HG03135 (cell line): ENCODE data around the gene MAP4K4.
A peak's percentile ranks its signal among the peaks of the same experiment; 100 is the strongest.

ENCODE experiments used
- ATAC-seq: cut with Tn5 transposase; IDR thresholded peaks from one replicate; pipeline ENCODE4 v1.9.1; 2021; ENCODE audit warnings: mild to moderate bottlenecking, moderate library complexity; ENCODE audit not compliant: unreplicated experiment

MAP4K4 gene

GRCh38 chr2:101811226-101812015, 113.9 kb downstream of the MAP4K4 start:
- no peak for ATAC-seq

- no peak for ATAC-seq
Observed at GRCh38 chr2:101812226-101812625, 114.7 kb downstream of the MAP4K4 start.

GRCh38 chr2:101814752-101815151, 117.2 kb downstream of the MAP4K4 start:
- no peak for ATAC-seq

GRCh38 chr2:101815154-101815553, 117.6 kb downstream of the MAP4K4 start:
- ATAC-seq, result no peak

GRCh38 chr2:101815739-101816391, 118.4 kb downstream of the MAP4K4 start:
- no peak for ATAC-seq

- ATAC-seq, result no peak
Observed at GRCh38 chr2:101816598-101816997, 119.1 kb downstream of the MAP4K4 start.

- ATAC-seq, result no peak
Observed at GRCh38 chr2:101817481-101817880, 120.0 kb downstream of the MAP4K4 start.

GRCh38 chr2:101818531-101819451, 121.3 kb downstream of the MAP4K4 start:
- ATAC-seq, result no peak

- ATAC-seq, result no peak
Observed at GRCh38 chr2:101820519-101820918, 123.0 kb downstream of the MAP4K4 start.

GRCh38 chr2:101821059-101821805, 123.7 kb downstream of the MAP4K4 start:
- ATAC-seq, result no peak

GRCh38 chr2:101821828-101822458, 124.4 kb downstream of the MAP4K4 start:
- no peak for ATAC-seq

GRCh38 chr2:101823347-101823791, 125.9 kb downstream of the MAP4K4 start:
- peak; percentile 60 for ATAC-seq

- ATAC-seq, result no peak
Observed at GRCh38 chr2:101823859-101824258, 126.4 kb downstream of the MAP4K4 start.

- ATAC-seq, result no peak
Observed at GRCh38 chr2:101826716-101827115, 129.2 kb downstream of the MAP4K4 start.

- no peak for ATAC-seq
Observed at GRCh38 chr2:101827246-101827645, 129.7 kb downstream of the MAP4K4 start.

GRCh38 chr2:101828257-101828656, 130.8 kb downstream of the MAP4K4 start:
- ATAC-seq, result no peak

- ATAC-seq, result no peak
Observed at GRCh38 chr2:101828673-101829334, 131.3 kb downstream of the MAP4K4 start.

- ATAC-seq, result no peak
Observed at GRCh38 chr2:101829429-101829828, 131.9 kb downstream of the MAP4K4 start.

GRCh38 chr2:101830146-101830545, 132.6 kb downstream of the MAP4K4 start:
- ATAC-seq, result no peak

GRCh38 chr2:101830555-101830954, 133.0 kb downstream of the MAP4K4 start:
- ATAC-seq, result no peak
